Measurements from ENCODE around the gene KCNJ6.

GRCh38 chr21:37800057-37800455 lies 116.2 kb downstream of the KCNJ6 start:
- TF ChIP-seq CTCF (IDR thresholded peaks at IDR 0.05), result no peak
- no peak for TF ChIP-seq EZH2 (IDR thresholded peaks at IDR 0.05)
